ENCODE data around the gene TMX2.

The TMX2 gene

DNA sequence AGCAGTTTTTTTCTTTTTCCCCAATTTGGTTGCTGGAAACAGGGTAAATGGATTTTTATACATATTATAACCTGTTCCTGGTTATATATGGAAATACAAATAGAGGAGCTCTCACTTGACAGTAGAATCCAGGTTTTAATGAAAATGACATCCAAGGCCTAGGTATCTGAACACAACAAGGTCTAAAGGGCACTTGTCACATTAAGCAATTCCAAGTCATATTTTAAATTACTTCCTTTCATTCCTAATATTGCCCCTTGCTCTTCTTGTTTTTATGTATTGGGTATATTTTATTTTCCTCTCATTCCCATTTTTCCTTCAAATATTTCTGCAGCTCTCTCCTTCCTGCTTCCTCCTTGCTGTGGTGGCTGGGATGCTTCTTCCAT, 76.3 kb downstream of the TMX2 start:
- Mint-ChIP-seq H3K27me3 (peaks cover 3% of the 10 kb centered on the region), H3K36me3 (ENCODE audit: low read depth) (peaks cover 8% of the 10 kb centered on the region), H3K9me3 (no peaks in the 10 kb centered on the region), H3K27ac (no peak overlapping the region), H3K4me1 (ENCODE audit: low read depth) (peaks cover 38% of the 10 kb centered on the region), H3K4me3 (no peak overlapping the region)

Data from stimulated activated naive CD8-positive, alpha-beta T cell treated with anti-CD3 and anti-CD28 coated beads, Interleukin-15, Interleukin-2, amounts not matched to agents 100 ng/mL and 50 ng/mL, for 24 hours (primary cell).